Nephron (organoid): ENCODE data around the gene SARNP.

Source experiments
- H3K27ac Mint-ChIP-seq, 3 experiments: 2 replicates each; pipeline ENCODE4 v1.8.0; 2020; ENCODE audit warnings: mixed read lengths in 3 of 3, mild to moderate bottlenecking in 2 of 3, moderate library complexity in 1 of 3
- H3K27me3 Mint-ChIP-seq: 2 replicates; pipeline ENCODE4 v1.8.0; 2021; ENCODE audit warnings: low read depth, mild to moderate bottlenecking, moderate library complexity, mixed read lengths
- H3K36me3 Mint-ChIP-seq: 2 replicates; pipeline ENCODE4 v1.8.0; 2020; ENCODE audit warnings: low read depth, mixed read lengths
- H3K4me1 Mint-ChIP-seq: 2 replicates; pipeline ENCODE4 v1.8.0; 2020; ENCODE audit warnings: mixed read lengths
- H3K4me3 Mint-ChIP-seq, 3 experiments: 2 replicates each; pipeline ENCODE4 v1.8.0; 2020; ENCODE audit warnings: mild to moderate bottlenecking in 3 of 3, mixed read lengths in 3 of 3, moderate library complexity in 2 of 3
- H3K9me3 Mint-ChIP-seq: 2 replicates; pipeline ENCODE4 v1.8.0; 2020; ENCODE audit warnings: mixed read lengths
- TF ChIP-seq, protein P1 (sequence below), 3 experiments: fragments of 200-600 bp; sonication (generic); IDR thresholded peaks; one replicate each; pipeline ENCODE4 v1.5.0; 2021; ENCODE audit warnings: antibody characterized with exemption in 3 of 3; ENCODE audit not compliant: unreplicated experiment in 3 of 3

The SARNP gene

DNA sequence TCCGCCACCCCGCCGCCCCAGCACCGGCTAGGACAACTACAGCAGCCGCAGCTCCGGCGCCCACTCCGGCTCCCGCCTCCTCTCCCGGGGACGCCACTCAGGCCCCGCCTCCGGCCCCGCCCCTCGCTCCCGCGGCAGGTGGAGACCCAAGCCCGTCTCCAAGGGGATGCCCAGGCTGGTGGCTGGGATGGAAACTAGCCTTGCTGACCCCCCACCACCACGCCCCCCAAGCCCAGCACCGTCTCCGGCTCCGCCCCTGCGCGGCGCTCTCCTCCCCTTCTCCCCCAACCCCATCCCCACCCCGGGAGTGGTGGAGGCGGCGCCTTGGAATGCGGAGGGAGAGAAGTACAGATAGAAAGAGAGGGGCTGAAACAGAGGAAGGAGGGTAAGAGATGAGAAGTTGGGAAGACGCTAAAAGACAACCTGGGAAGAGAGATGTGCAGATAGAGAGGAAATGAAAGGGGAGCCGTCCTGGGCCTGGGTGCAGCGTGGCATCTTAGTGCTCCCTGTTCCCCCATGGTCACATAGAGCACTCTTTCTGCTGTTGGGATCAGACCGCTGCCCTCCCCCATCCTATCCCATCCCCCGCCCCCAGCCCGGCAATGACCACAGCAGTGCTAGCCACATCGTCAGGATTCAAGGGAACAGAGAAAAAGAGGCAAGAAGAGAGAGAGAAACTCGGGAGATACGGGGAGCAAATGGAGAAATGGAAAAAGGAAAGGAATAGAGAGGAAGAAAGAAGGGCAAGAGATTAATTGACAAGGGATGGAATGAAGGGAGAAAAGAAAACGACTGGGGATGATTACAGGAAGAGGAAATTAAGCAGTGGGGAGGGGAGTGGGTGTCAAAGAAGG, 109.5 kb downstream of the SARNP start, which contains the start of gene ITGA7:
Gene ITGA7, minus strand, starts transcription at position 64 of the 854 bp plus-strand sequence. CDS start 222 bp downstream, outside the sequence.
- peak within 1 kb of the TSS in 2 of 3 experiments; percentile 44 to 89 for H3K27ac Mint-ChIP-seq
- peaks cover 41% of the 10 kb centered on the region for H3K27me3 Mint-ChIP-seq
- peak within 1 kb of the TSS; percentile 82 to 90 (median 90) for H3K4me3 Mint-ChIP-seq
- TF ChIP-seq, protein P1, sequence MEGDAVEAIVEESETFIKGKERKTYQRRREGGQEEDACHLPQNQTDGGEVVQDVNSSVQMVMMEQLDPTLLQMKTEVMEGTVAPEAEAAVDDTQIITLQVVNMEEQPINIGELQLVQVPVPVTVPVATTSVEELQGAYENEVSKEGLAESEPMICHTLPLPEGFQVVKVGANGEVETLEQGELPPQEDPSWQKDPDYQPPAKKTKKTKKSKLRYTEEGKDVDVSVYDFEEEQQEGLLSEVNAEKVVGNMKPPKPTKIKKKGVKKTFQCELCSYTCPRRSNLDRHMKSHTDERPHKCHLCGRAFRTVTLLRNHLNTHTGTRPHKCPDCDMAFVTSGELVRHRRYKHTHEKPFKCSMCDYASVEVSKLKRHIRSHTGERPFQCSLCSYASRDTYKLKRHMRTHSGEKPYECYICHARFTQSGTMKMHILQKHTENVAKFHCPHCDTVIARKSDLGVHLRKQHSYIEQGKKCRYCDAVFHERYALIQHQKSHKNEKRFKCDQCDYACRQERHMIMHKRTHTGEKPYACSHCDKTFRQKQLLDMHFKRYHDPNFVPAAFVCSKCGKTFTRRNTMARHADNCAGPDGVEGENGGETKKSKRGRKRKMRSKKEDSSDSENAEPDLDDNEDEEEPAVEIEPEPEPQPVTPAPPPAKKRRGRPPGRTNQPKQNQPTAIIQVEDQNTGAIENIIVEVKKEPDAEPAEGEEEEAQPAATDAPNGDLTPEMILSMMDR (IDR thresholded peaks at IDR 0.05; ENCODE audit: unreplicated experiment in 3 of 3), result no peak
- no peaks in the 10 kb centered on the region for H3K36me3 Mint-ChIP-seq
- H3K9me3 Mint-ChIP-seq, result no peaks in the 10 kb centered on the region
- peaks cover 79% of the 10 kb centered on the region for H3K4me1 Mint-ChIP-seq
